A549 (cell line): ENCODE measurements around the gene XYLT1. TPM values are rescaled to one million over a fixed set of nuclear protein-coding genes. Genes with fewer than 3 reads are reported as not detected.

Experiments
- ATAC-seq, 2 experiments: fragments of 200-7000 bp in 1 of 2; fragments of >200 bp in 1 of 2; cut with Nextera tagmentation in 1 of 2; cut with Tn5 transposase in 1 of 2; 3 replicates each; pipeline versions ENCODE4 v1.8.0 to v1.9.1; 2018 to 2020; ENCODE audit warnings: mild to moderate bottlenecking in 1 of 2, moderate library complexity in 1 of 2
- CTCF ChIA-PET: fragments of 300-600 bp; sonication (Branson Sonifier 250); formaldehyde crosslinking; extraction: SDS; loops from one replicate; lab custom pipeline; 2021; ENCODE audit warnings: antibody characterized with exemption, inconsistent platforms; lab: Yijun Ruan, JAX
- POLR2A ChIA-PET: fragments of 350-600 bp; formaldehyde crosslinking; extraction: SDS; loops from one replicate; lab custom pipeline; 2021; ENCODE audit warnings: antibody characterized with exemption, inconsistent platforms; lab: Yijun Ruan, JAX
- DNase-seq, 2 experiments: peaks; one replicate each; pipeline versions ENCODE4 v3.0.0 to v3.0.0-alpha.2; 2011 to 2016; ENCODE audit warnings: low read depth in 1 of 2, low spot score in 1 of 2
- FAIRE-seq: peaks from 2 replicates; lab custom pipeline; 2011; peaks lifted over from hg19 to GRCh38; lab: Jason Lieb, UNC
- H3K27ac ChIP-seq, 2 experiments: fragments of >200 bp; sonication (Bioruptor Twin); formaldehyde crosslinking; 3 replicates each; pipeline ENCODE4 v1.5.1; 2016 to 2017
- H3K4me1 ChIP-seq: fragments of >200 bp; sonication (Bioruptor Twin); formaldehyde crosslinking; 3 replicates; pipeline ENCODE4 v1.6.1; 2016
- H3K4me2 ChIP-seq: fragments of >200 bp; sonication (Bioruptor Twin); formaldehyde crosslinking; 3 replicates; pipeline ENCODE4 v1.6.1; 2016
- H3K4me3 ChIP-seq: fragments of >200 bp; sonication (Bioruptor Twin); formaldehyde crosslinking; 3 replicates; pipeline ENCODE4 v1.5.1; 2016
- H3K9me3 ChIP-seq: fragments of >200 bp; sonication (Bioruptor Twin); formaldehyde crosslinking; 3 replicates; pipeline ENCODE4 v1.6.1; 2016
- ATOH8 ChIP-seq: fragments of 250-450 bp; sonication (Bioruptor Pico); IDR thresholded peaks from 2 replicates; pipeline ENCODE4 v1.5.0; 2020; ENCODE audit warnings: low read depth, mild to moderate bottlenecking, moderate library complexity
- CBX8 ChIP-seq: fragments of 200-600 bp; sonication (generic); IDR thresholded peaks from 2 replicates; pipeline ENCODE4 v1.6.1; 2016
- E2F6 ChIP-seq: IDR thresholded peaks from 2 replicates; pipeline ENCODE4 v1.6.1; 2012; ENCODE audit warnings: low read depth, borderline replicate concordance
- EHF ChIP-seq: fragments of 250-450 bp; sonication (Bioruptor Pico); IDR thresholded peaks from 2 replicates; pipeline ENCODE4 v1.5.0; 2020; ENCODE audit warnings: mild to moderate bottlenecking
- HOXB13 ChIP-seq: fragments of 250-450 bp; sonication (Bioruptor Pico); IDR thresholded peaks from 2 replicates; pipeline ENCODE4 v1.5.0; 2020; ENCODE audit warnings: low read depth, mild to moderate bottlenecking, moderate library complexity
- KDM5A ChIP-seq: fragments of 200-600 bp; sonication (generic); IDR thresholded peaks from 2 replicates; pipeline ENCODE4 v1.6.1; 2016; ENCODE audit warnings: antibody characterized with exemption, mild to moderate bottlenecking
- MAX ChIP-seq: IDR thresholded peaks from 2 replicates; pipeline ENCODE4 v1.6.1; 2012
- MAZ ChIP-seq: fragments of 150-350 bp; IDR thresholded peaks from 2 replicates; pipeline ENCODE4 v1.6.1; 2014; ENCODE audit warnings: antibody characterized with exemption, low read depth, low read length, borderline replicate concordance
- MYC ChIP-seq: IDR thresholded peaks from 2 replicates; pipeline ENCODE4 v1.6.1; 2012; ENCODE audit warnings: mild to moderate bottlenecking, inconsistent platforms, low read length, improper control_type of control experiment, borderline replicate concordance
- PHF8 ChIP-seq: fragments of 200-600 bp; sonication (generic); IDR thresholded peaks from 2 replicates; pipeline ENCODE4 v1.6.1; 2016; ENCODE audit warnings: low read depth, mild to moderate bottlenecking, antibody characterized with exemption, moderate library complexity, borderline replicate concordance
- REST ChIP-seq: fragments of 200-600 bp; sonication (generic); IDR thresholded peaks from 2 replicates; pipeline ENCODE4 v1.6.1; 2016; ENCODE audit warnings: antibody characterized with exemption, mild to moderate bottlenecking, moderate library complexity
- RFX5 ChIP-seq: fragments of 450-650 bp; IDR thresholded peaks from 2 replicates; pipeline ENCODE4 v1.7.1; 2014; ENCODE audit warnings: antibody characterized with exemption, mild to moderate bottlenecking, moderate library complexity
- SMC3 ChIP-seq: fragments of >200 bp; sonication (Bioruptor Twin); formaldehyde crosslinking; IDR thresholded peaks from 3 replicates; pipeline ENCODE4 v1.6.1; 2018; ENCODE audit warnings: inconsistent platforms
- ZC3H11A ChIP-seq: fragments of 450-650 bp; IDR thresholded peaks from 2 replicates; pipeline ENCODE4 v1.6.1; 2014; ENCODE audit warnings: antibody characterized with exemption, mild to moderate bottlenecking
- ZSCAN20 ChIP-seq: fragments of 250-450 bp; sonication (Bioruptor Pico); IDR thresholded peaks from 2 replicates; pipeline ENCODE4 v1.8.0; 2022; ENCODE audit warnings: mild to moderate bottlenecking, moderate library complexity
- WGBS: methylation state at CpG from one replicate; pipeline ENCODE4 v1.1.6; 2017; ENCODE audit errors: missing lambda C conversion rate; 5-methylcytosine and 5-hydroxymethylcytosine counted together
- polyA plus RNA-seq, 4 experiments: library from polyadenylated mRNA; depleted of rRNA in 3 of 4; stranded (reverse); fragments of >200 nt; fragmentation: RNase III in 1 of 4; extraction: RNeasy Plus Mini Kit Qiagen cat#74134 plus additional on column Dnase treatment in 1 of 4; gene quantifications; 2 replicates in 3 of 4; 3 replicates in 1 of 4; pipeline ENCODE4 v1.2.3, GENCODE V29; 2011 to 2017

Gene XYLT1
- polyA plus RNA-seq, 2 of the 4 experiments (the other 2 are of a cell fraction) = 0.78 to 0.88 TPM

GRCh38 chr16:17375461-17376304 is 95.1 kb downstream of the XYLT1 start:
- Histone ChIP-seq H3K4me2 (no peak overlapping the region), H3K4me1 (no peaks in the 10 kb centered on the region), H3K4me3 (no peak overlapping the region), H3K27ac (no peak overlapping the region), H3K9me3 (no peaks in the 10 kb centered on the region)
- ATAC-seq = no peak
- 26% methylated on average over 17 of the region's 17 CpGs for WGBS
- no peak for TF ChIP-seq MAX
- TF ChIP-seq MAZ = no peak
- TF ChIP-seq HOXB13 (CRISPR knock-in tag) = no peak
- no peak for DNase-seq
- ChIA-PET CTCF (no interaction called here), POLR2A (no interaction called here)
- FAIRE-seq = no peak

- ATAC-seq (no peak), FAIRE-seq (no peak), DNase-seq (no peak)
- TF ChIP-seq ZSCAN20 (CRISPR knock-in tag) (no peak), SMC3 (no peak), KDM5A (no peak)
- H3K27ac ChIP-seq = no peak overlapping the region
- ChIA-PET POLR2A (no interaction called here), CTCF (no interaction called here)
- WGBS = 26% methylated on average over 3 of the region's 3 CpGs
- H3K4me2 ChIP-seq = no peak overlapping the region
- H3K9me3 ChIP-seq = no peaks in the 10 kb centered on the region
- no peaks in the 10 kb centered on the region for H3K4me1 ChIP-seq
- no peak overlapping the region for H3K4me3 ChIP-seq
Measured at GRCh38 chr16:17374668-17375255, 96.0 kb downstream of the XYLT1 start.

GRCh38 chr16:17373533-17373932 is 97.2 kb downstream of the XYLT1 start:
- Histone ChIP-seq H3K9me3 (no peaks in the 10 kb centered on the region), H3K27ac (no peak overlapping the region), H3K4me3 (no peak overlapping the region), H3K4me2 (no peak overlapping the region), H3K4me1 (no peaks in the 10 kb centered on the region)
- ChIA-PET CTCF (no interaction called here), POLR2A (no interaction called here)
- WGBS = 19% methylated on average over 3 of the region's 3 CpGs
- no peak for FAIRE-seq
- ATAC-seq = no peak
- DNase-seq = no peak
- TF ChIP-seq PHF8 (no peak), CBX8 (no peak), EHF (no peak), MYC (no peak), E2F6 (no peak), RFX5 (no peak), ATOH8 (CRISPR knock-in tag) (no peak), ZC3H11A (no peak)

GRCh38 chr16:17372386-17372785 is 98.4 kb downstream of the XYLT1 start:
- FAIRE-seq = no peak
- 27% methylated on average over 5 of the region's 5 CpGs for WGBS
- POLR2A ChIA-PET = no interaction called here
- ATAC-seq = no peak
- no peak overlapping the region for H3K4me3 ChIP-seq
- CTCF ChIA-PET = no interaction called here
- TF ChIP-seq REST = peak; percentile 78
- TF ChIP-seq MYC = no peak
- no peak overlapping the region for H3K4me2 ChIP-seq
- no peaks in the 10 kb centered on the region for H3K4me1 ChIP-seq
- DNase-seq = no peak
- no peaks in the 10 kb centered on the region for H3K9me3 ChIP-seq
- H3K27ac ChIP-seq = no peak overlapping the region
